Measurements from ENCODE around the gene FAM20A. TPM values are rescaled to one million over a fixed set of nuclear protein-coding genes. Genes with fewer than 3 reads are reported as not detected.

FAM20A gene
- total and polyA plus RNA-seq, 2 donors (not counting 1 experiment from before 2014, with no cell fraction given) = 0.96 to 14.9 TPM

DNA sequence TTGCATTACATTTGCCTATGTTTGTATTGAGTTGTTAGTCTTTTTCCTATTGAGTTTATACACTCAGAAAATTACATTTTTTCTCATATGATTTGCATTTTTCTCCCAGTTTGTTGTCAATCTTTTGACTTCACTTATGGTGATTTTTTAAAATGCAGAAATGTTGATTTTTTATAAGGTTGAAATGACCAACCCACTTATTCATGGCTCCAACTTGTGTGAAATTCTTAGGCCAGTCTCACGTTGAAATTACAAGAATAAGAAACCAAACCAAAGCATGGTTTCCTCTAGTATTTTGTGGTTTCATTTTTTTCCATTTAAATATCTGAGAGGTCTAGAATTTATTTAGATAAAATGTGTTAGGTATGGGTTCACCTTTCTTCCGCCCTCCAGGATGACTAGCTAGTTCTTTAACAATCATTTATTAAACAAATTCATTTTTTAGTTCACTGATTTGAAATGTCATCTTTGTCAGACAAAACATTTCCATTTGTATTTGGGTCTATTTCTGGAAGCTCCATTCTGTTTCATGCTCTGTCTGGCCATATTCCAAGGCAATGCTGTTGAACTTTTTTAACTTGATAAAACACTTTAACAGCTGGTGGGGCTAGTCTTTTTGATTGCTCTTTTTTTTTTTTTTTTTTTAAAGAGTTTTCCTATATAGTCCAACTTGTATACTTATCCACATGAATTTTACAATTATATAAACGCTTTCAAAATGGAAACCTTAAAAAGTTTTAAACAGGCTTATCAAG lies 40.0 kb downstream of the FAM20A start:
- H3K36me3 ChIP-seq (ENCODE audit: control insufficient read depth, insufficient read depth, low read length) = no peaks in the 10 kb centered on the region
- no peak overlapping the region for H3K9ac ChIP-seq (ENCODE audit: insufficient read depth, low read length)
- peak in 1 of 2 donors; percentile 37 for DNase-seq (ENCODE audit: low read depth in 2 of 2)
- no peaks in the 10 kb centered on the region for H3K4me1 ChIP-seq (ENCODE audit: control insufficient read depth, extremely low read depth, insufficient read depth, low read length)
- no peaks in the 10 kb centered on the region for H3K9me3 ChIP-seq (ENCODE audit: control insufficient read depth, insufficient read depth, low read depth, low read length)
- H3K27me3 ChIP-seq (ENCODE audit: control insufficient read depth, insufficient read depth, low read length) = no peaks in the 10 kb centered on the region
- TF ChIP-seq, protein P1, sequence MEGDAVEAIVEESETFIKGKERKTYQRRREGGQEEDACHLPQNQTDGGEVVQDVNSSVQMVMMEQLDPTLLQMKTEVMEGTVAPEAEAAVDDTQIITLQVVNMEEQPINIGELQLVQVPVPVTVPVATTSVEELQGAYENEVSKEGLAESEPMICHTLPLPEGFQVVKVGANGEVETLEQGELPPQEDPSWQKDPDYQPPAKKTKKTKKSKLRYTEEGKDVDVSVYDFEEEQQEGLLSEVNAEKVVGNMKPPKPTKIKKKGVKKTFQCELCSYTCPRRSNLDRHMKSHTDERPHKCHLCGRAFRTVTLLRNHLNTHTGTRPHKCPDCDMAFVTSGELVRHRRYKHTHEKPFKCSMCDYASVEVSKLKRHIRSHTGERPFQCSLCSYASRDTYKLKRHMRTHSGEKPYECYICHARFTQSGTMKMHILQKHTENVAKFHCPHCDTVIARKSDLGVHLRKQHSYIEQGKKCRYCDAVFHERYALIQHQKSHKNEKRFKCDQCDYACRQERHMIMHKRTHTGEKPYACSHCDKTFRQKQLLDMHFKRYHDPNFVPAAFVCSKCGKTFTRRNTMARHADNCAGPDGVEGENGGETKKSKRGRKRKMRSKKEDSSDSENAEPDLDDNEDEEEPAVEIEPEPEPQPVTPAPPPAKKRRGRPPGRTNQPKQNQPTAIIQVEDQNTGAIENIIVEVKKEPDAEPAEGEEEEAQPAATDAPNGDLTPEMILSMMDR (conservative IDR thresholded peaks at IDR 0.05 in 1 of 2, IDR thresholded peaks at IDR 0.05 in 1 of 2; ENCODE audit: low read depth in 1 of 2, low read length in 2 of 2) = no peak
- TF ChIP-seq EZH2 (IDR thresholded peaks at IDR 0.05; ENCODE audit: low read length, missing control alignments) = no peak
- no peak overlapping the region for H3K4me2 ChIP-seq (ENCODE audit: extremely low read depth, insufficient read depth, low read length)
- H4K20me1 ChIP-seq (ENCODE audit: control insufficient read depth, extremely low read depth, insufficient read depth, low read length) = no peaks in the 10 kb centered on the region
- H3K79me2 ChIP-seq (ENCODE audit: control insufficient read depth, insufficient read depth, low read length) = no peaks in the 10 kb centered on the region
- no peak overlapping the region for H3K4me3 ChIP-seq (replicated peaks in 1 of 4; ENCODE audit: control extremely low read depth in 1 of 4, insufficient read depth in 1 of 4, low read depth in 3 of 4, low read length in 4 of 4)
- H3K27ac ChIP-seq (ENCODE audit: insufficient read depth, low read length) = no peak overlapping the region
- no peak overlapping the region for H2AFZ ChIP-seq (ENCODE audit: low read length)

DNA sequence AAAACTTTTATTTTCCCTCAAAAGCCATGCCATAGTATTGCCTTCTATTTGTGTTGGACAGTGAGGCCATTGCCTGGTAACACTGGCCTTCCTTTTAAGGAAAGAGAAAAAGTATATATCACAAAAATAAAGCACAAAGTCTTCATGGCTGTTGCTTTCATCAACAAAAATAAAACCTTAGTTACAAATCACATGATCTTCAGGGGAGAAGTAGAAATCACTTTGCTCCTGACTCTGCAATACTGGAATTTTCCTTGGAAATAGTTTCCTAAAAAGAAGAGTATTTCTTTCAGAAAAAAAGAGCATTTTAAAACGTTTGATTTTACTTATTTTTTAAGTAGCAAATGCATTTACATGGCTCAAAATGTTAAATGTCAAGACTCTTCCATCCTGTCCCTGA lies 41.9 kb downstream of the FAM20A start:
- no peak for DNase-seq (ENCODE audit: low read depth in 2 of 2)
- H3K4me3 ChIP-seq (replicated peaks in 1 of 4; ENCODE audit: control extremely low read depth in 1 of 4, insufficient read depth in 1 of 4, low read depth in 3 of 4, low read length in 4 of 4) = no peak overlapping the region
- no peak overlapping the region for H3K27ac ChIP-seq (ENCODE audit: insufficient read depth, low read length)
- no peak for TF ChIP-seq EZH2 (IDR thresholded peaks at IDR 0.05; ENCODE audit: low read length, missing control alignments)
- TF ChIP-seq, protein P1 (conservative IDR thresholded peaks at IDR 0.05 in 1 of 2, IDR thresholded peaks at IDR 0.05 in 1 of 2; ENCODE audit: low read depth in 1 of 2, low read length in 2 of 2) = no peak
- H3K9ac ChIP-seq (ENCODE audit: insufficient read depth, low read length) = no peak overlapping the region
- H3K4me1 ChIP-seq (ENCODE audit: control insufficient read depth, extremely low read depth, insufficient read depth, low read length) = no peaks in the 10 kb centered on the region
- H3K27me3 ChIP-seq (ENCODE audit: control insufficient read depth, insufficient read depth, low read length) = no peaks in the 10 kb centered on the region
- no peaks in the 10 kb centered on the region for H3K9me3 ChIP-seq (ENCODE audit: control insufficient read depth, insufficient read depth, low read depth, low read length)
- no peak overlapping the region for H2AFZ ChIP-seq (ENCODE audit: low read length)
- H3K4me2 ChIP-seq (ENCODE audit: extremely low read depth, insufficient read depth, low read length) = no peak overlapping the region
- no peaks in the 10 kb centered on the region for H3K79me2 ChIP-seq (ENCODE audit: control insufficient read depth, insufficient read depth, low read length)
- no peaks in the 10 kb centered on the region for H3K36me3 ChIP-seq (ENCODE audit: control insufficient read depth, insufficient read depth, low read length)
- no peaks in the 10 kb centered on the region for H4K20me1 ChIP-seq (ENCODE audit: control insufficient read depth, extremely low read depth, insufficient read depth, low read length)

- Histone ChIP-seq H3K4me1 (ENCODE audit: control insufficient read depth, extremely low read depth, insufficient read depth, low read length) (no peaks in the 10 kb centered on the region), H3K27ac (ENCODE audit: insufficient read depth, low read length) (no peak overlapping the region), H3K36me3 (ENCODE audit: control insufficient read depth, insufficient read depth, low read length) (no peaks in the 10 kb centered on the region), H3K9me3 (ENCODE audit: control insufficient read depth, insufficient read depth, low read depth, low read length) (no peaks in the 10 kb centered on the region), H3K27me3 (ENCODE audit: control insufficient read depth, insufficient read depth, low read length) (no peaks in the 10 kb centered on the region), H3K79me2 (ENCODE audit: control insufficient read depth, insufficient read depth, low read length) (no peaks in the 10 kb centered on the region), H3K4me3 (replicated peaks in 1 of 4; ENCODE audit: control extremely low read depth in 1 of 4, insufficient read depth in 1 of 4, low read depth in 3 of 4, low read length in 4 of 4) (no peak overlapping the region), H3K4me2 (ENCODE audit: extremely low read depth, insufficient read depth, low read length) (no peak overlapping the region), H2AFZ (ENCODE audit: low read length) (no peak overlapping the region), H3K9ac (ENCODE audit: insufficient read depth, low read length) (no peak overlapping the region), H4K20me1 (ENCODE audit: control insufficient read depth, extremely low read depth, insufficient read depth, low read length) (no peaks in the 10 kb centered on the region)
- no peak for DNase-seq (ENCODE audit: low read depth in 2 of 2)
- TF ChIP-seq, protein P1 (conservative IDR thresholded peaks at IDR 0.05 in 1 of 2, IDR thresholded peaks at IDR 0.05 in 1 of 2; ENCODE audit: low read depth in 1 of 2, low read length in 2 of 2) = no peak
- TF ChIP-seq EZH2 (IDR thresholded peaks at IDR 0.05; ENCODE audit: low read length, missing control alignments) = no peak
Measured at GRCh38 chr17:68556551-68556950, 44.6 kb downstream of the FAM20A start.

Data from fibroblast of lung (primary cell).